ENCODE measurements around the gene REN.

REN gene

DNA sequence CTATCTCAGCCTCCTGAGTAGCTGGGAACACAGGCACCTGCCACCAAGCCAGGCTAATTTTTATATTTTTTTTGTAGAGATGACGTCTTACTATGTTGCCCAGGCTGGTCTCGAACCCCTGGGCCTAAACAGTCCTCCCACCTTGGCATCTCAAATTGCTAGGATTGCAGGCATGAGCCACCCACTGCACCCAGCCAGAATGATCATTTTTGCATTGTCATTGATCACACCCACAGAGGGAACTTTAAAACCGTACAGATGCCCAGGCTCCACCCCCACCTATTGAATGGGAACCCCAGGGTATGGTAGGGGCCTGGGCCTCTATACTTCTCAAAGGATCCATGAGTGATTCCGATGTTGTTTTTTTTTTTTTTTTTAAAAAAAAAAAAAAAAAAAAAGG is 51.0 kb downstream of the REN start:
- no peak overlapping the region for H3K9ac ChIP-seq (ENCODE audit: insufficient read length)
- H3K27ac ChIP-seq, result no peak overlapping the region
- H3K9me3 ChIP-seq (ENCODE audit: low read depth, low read length), result no peaks in the 10 kb centered on the region
- H3K4me3 ChIP-seq, result no peak overlapping the region
- TF ChIP-seq POLR2AphosphoS5 (IDR thresholded peaks at IDR 0.05; ENCODE audit: borderline replicate concordance, low read depth, low read length) (no peak), FOXP2 (optimal IDR thresholded peaks at IDR 0.05; ENCODE audit: control extremely low read depth, extremely low read length, insufficient read depth) (no peak), EZH2 (IDR thresholded peaks at IDR 0.05) (no peak)
- DNase-seq (ENCODE audit: low read depth, low spot score), result no peak
- no peaks in the 10 kb centered on the region for H3K36me3 ChIP-seq (ENCODE audit: insufficient read depth, low read length)

DNA sequence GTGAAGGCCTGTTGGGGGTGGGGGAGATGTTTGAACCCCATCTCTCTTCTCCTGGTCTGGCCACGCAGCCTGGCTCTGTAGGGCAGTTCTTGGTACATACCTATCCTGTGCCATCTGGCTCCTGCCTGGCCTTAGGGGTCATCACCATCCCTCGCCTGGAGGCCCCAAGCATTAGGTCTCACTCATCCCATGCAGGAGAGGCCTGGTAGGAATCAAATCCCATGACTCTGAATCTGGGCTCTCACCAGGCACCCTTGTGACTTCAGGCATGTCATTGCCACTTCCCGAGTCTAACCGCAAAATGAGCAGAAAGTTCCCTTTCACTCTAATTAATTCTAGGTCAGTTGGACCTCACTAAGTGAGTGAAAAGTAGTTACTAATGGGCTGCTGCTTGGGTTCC is 51.5 kb downstream of the REN start:
- Histone ChIP-seq H3K4me3 (no peak overlapping the region), H3K9me3 (ENCODE audit: low read depth, low read length) (no peaks in the 10 kb centered on the region), H3K27ac (no peak overlapping the region), H3K36me3 (ENCODE audit: insufficient read depth, low read length) (no peaks in the 10 kb centered on the region), H3K9ac (ENCODE audit: insufficient read length) (no peak overlapping the region)
- DNase-seq (ENCODE audit: low read depth, low spot score), result no peak
- TF ChIP-seq EZH2 (IDR thresholded peaks at IDR 0.05) (no peak), FOXP2 (optimal IDR thresholded peaks at IDR 0.05; ENCODE audit: control extremely low read depth, extremely low read length, insufficient read depth) (no peak), POLR2AphosphoS5 (IDR thresholded peaks at IDR 0.05; ENCODE audit: borderline replicate concordance, low read depth, low read length) (no peak)

- Histone ChIP-seq H3K4me3 (no peak overlapping the region), H3K9me3 (ENCODE audit: low read depth, low read length) (no peaks in the 10 kb centered on the region), H3K36me3 (ENCODE audit: insufficient read depth, low read length) (no peaks in the 10 kb centered on the region), H3K27ac (no peak overlapping the region), H3K9ac (ENCODE audit: insufficient read length) (no peak overlapping the region)
- DNase-seq (ENCODE audit: low read depth, low spot score), result no peak
- TF ChIP-seq FOXP2 (optimal IDR thresholded peaks at IDR 0.05; ENCODE audit: control extremely low read depth, extremely low read length, insufficient read depth), result no peak
- TF ChIP-seq POLR2AphosphoS5 (IDR thresholded peaks at IDR 0.05; ENCODE audit: borderline replicate concordance, low read depth, low read length), result no peak
- TF ChIP-seq EZH2 (IDR thresholded peaks at IDR 0.05), result no peak
These were observed 52.2 kb downstream of the REN start for GRCh38 chr1:204113896-204114295.

DNA sequence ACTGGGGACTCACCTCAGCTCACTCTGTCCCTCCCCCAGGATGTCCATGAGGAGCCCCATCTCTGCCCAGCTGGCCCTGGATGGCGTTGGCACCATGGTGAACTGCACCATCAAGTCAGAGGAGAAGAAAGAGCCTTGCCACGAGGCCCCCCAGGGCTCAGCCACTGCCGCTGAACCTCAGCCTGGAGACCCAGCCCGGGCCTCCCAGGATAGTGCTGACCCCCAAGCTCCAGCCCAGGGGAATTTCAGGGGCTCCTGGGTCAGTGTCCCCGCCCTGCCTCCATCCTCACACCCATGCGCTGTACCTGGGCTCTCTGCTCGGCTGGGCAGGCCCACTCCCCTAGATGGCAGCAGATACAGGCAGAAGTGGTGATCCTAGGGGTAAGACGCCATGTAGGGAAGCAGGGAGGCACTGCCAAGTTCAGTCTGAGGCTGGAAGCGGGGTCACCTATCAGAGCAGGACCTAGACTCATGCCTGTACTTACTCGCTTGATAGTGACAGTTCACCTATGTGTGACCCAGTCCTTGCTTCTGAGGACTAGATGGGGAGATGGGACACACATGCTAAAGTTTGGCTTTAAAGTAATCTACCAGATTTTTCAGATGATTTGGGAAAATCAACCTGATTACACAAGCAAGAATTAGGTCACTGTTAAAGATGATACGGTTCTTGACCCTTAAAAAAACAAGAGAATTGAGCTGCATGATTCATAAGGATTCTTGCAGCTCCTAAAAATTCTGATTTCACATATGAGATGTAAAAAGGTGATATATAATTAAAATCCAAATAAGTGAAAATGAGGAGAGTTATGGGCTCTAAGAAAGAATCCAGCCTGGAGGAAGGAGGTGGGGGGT is 53.0 kb downstream of the REN start:
- DNase-seq (ENCODE audit: low read depth, low spot score), result no peak
- TF ChIP-seq FOXP2 (optimal IDR thresholded peaks at IDR 0.05; ENCODE audit: control extremely low read depth, extremely low read length, insufficient read depth) (no peak), POLR2AphosphoS5 (IDR thresholded peaks at IDR 0.05; ENCODE audit: borderline replicate concordance, low read depth, low read length) (no peak)
- Histone ChIP-seq H3K4me3 (no peak overlapping the region), H3K9me3 (ENCODE audit: low read depth, low read length) (no peaks in the 10 kb centered on the region), H3K9ac (ENCODE audit: insufficient read length) (no peak overlapping the region), H3K27ac (no peak overlapping the region), H3K36me3 (ENCODE audit: insufficient read depth, low read length) (no peaks in the 10 kb centered on the region)

DNA sequence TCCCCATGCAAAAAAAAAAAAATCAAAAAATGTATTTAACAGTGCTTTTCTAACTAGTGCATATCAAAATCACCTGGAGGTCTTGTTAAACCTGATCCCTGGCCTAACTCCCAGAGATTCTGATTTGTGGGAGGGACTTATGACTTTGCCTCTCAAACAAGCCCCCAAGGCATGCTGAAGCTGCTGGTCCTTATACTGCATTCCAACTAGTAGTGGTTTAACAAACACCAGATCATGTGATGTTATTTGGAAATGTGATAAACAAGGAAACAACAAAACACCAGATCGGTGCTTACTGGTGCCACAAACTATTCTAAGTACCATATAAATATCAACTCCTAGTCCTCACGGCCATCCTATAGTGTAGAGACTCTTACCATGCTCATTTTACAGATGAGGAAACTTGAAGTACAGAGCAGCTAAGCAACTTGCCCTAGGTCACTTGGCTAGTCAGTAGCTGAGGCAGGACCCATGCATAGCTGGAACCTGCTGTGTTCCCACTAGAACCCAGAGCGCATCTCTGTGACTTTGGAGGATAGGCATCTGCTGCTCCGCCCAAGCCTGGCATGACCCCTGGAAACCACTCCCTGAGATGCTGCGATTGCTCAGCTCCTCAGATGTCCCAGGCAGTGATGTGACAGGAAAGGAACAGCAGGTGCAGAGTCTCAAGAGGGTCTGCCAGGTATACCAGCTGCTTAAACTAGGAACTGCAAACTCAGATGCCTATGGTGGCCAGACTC is 55.1 kb downstream of the REN start:
- no peak overlapping the region for H3K9ac ChIP-seq (ENCODE audit: insufficient read length)
- no peak overlapping the region for H3K4me3 ChIP-seq
- no peak for DNase-seq (ENCODE audit: low read depth, low spot score)
- no peak overlapping the region for H3K27ac ChIP-seq
- no peaks in the 10 kb centered on the region for H3K9me3 ChIP-seq (ENCODE audit: low read depth, low read length)
- H3K36me3 ChIP-seq (ENCODE audit: insufficient read depth, low read length), result no peaks in the 10 kb centered on the region
- TF ChIP-seq FOXP2 (optimal IDR thresholded peaks at IDR 0.05; ENCODE audit: control extremely low read depth, extremely low read length, insufficient read depth), result no peak
- no peak for TF ChIP-seq POLR2AphosphoS5 (IDR thresholded peaks at IDR 0.05; ENCODE audit: borderline replicate concordance, low read depth, low read length)
- no peak for TF ChIP-seq EZH2 (IDR thresholded peaks at IDR 0.05)

DNA sequence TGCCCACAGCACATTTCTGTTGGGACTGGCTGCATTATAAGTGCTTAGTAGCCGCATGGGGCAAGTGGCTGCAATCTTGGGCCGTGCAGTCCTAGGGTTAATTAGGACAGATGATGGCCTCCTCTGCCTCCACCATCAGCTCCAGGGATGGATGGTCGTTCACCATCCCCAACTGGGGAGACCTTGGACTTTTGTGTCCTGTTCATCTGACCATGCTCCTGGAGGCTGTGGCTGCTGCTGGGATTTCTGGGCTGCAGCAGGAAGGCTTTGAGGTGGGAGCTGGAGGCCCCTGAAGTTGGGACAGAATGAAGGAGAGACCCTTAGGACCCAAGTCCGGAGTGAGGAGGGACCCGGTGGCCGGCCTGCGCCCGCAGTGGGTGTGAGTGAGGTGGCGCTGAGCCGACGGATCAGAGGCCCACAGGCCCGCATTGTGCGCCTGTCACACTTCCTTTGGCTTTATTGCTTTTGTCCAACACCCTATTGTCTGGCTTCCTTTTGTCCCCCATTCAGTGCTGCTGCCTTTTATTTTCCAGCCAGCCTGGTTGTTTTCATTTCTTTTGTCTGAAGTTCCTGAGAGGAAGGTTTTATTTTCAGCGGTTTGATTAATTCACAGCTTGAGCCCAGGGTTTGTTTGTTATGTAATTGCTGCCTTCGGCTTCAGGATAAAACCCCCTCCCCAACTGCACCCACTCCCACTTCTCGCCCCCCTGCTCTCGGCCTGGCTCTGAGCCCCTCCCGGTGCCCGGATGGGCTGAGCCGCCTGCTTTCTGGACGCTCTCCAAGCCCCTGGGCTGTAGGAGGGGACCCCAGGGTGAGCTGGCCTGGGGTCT is 57.6 kb downstream of the REN start:
- no peak for TF ChIP-seq FOXP2 (optimal IDR thresholded peaks at IDR 0.05; ENCODE audit: control extremely low read depth, extremely low read length, insufficient read depth)
- TF ChIP-seq POLR2AphosphoS5 (IDR thresholded peaks at IDR 0.05; ENCODE audit: borderline replicate concordance, low read depth, low read length), result no peak
- no peak for TF ChIP-seq EZH2 (IDR thresholded peaks at IDR 0.05)
- Histone ChIP-seq H3K4me3 (no peak overlapping the region), H3K36me3 (ENCODE audit: insufficient read depth, low read length) (no peaks in the 10 kb centered on the region), H3K9ac (ENCODE audit: insufficient read length) (no peak overlapping the region), H3K27ac (no peak overlapping the region), H3K9me3 (ENCODE audit: low read depth, low read length) (no peaks in the 10 kb centered on the region)
- no peak for DNase-seq (ENCODE audit: low read depth, low spot score)

- H3K36me3 ChIP-seq (ENCODE audit: insufficient read depth, low read length), result no peaks in the 10 kb centered on the region
- TF ChIP-seq POLR2AphosphoS5 (IDR thresholded peaks at IDR 0.05; ENCODE audit: borderline replicate concordance, low read depth, low read length) (no peak), EZH2 (IDR thresholded peaks at IDR 0.05) (no peak), FOXP2 (optimal IDR thresholded peaks at IDR 0.05; ENCODE audit: control extremely low read depth, extremely low read length, insufficient read depth) (no peak)
- H3K27ac ChIP-seq, result no peak overlapping the region
- H3K9me3 ChIP-seq (ENCODE audit: low read depth, low read length), result no peaks in the 10 kb centered on the region
- no peak for DNase-seq (ENCODE audit: low read depth, low spot score)
- no peak overlapping the region for H3K4me3 ChIP-seq
- no peak overlapping the region for H3K9ac ChIP-seq (ENCODE audit: insufficient read length)
These were observed 58.2 kb downstream of the REN start for GRCh38 chr1:204107892-204108291.

DNA sequence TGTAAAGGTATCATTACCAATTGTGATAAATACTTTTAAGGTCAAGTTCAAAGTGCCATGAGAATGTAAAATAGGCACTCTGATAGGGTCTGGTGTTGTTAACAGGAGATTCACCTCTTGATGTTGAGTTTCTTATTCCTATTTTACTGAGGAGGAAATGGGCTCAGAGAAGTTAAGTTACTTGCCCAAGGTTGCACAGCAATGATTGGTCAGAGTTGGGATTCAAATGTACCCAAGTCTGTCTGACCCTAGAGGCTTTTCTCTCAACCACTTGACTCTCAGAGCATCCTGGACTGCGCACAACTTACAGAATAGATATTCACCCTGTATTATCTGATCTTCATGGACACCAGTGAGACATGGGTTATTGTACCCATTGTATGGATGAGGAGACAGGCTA is 59.3 kb downstream of the REN start:
- Histone ChIP-seq H3K36me3 (ENCODE audit: insufficient read depth, low read length) (no peaks in the 10 kb centered on the region), H3K9me3 (ENCODE audit: low read depth, low read length) (no peaks in the 10 kb centered on the region), H3K9ac (ENCODE audit: insufficient read length) (no peak overlapping the region), H3K27ac (no peak overlapping the region), H3K4me3 (no peak overlapping the region)
- no peak for DNase-seq (ENCODE audit: low read depth, low spot score)
- TF ChIP-seq FOXP2 (optimal IDR thresholded peaks at IDR 0.05; ENCODE audit: control extremely low read depth, extremely low read length, insufficient read depth), result no peak
- TF ChIP-seq POLR2AphosphoS5 (IDR thresholded peaks at IDR 0.05; ENCODE audit: borderline replicate concordance, low read depth, low read length), result no peak
- no peak for TF ChIP-seq EZH2 (IDR thresholded peaks at IDR 0.05)
